ENCODE measurements around the gene PRIMA1. TPM values are rescaled to one million over a fixed set of nuclear protein-coding genes. Genes with fewer than 3 reads are reported as not detected.

Gene PRIMA1
- total RNA-seq, 3 donors from 2014 or later, result 1.6 to 46.4 (median 3.0) TPM

DNA sequence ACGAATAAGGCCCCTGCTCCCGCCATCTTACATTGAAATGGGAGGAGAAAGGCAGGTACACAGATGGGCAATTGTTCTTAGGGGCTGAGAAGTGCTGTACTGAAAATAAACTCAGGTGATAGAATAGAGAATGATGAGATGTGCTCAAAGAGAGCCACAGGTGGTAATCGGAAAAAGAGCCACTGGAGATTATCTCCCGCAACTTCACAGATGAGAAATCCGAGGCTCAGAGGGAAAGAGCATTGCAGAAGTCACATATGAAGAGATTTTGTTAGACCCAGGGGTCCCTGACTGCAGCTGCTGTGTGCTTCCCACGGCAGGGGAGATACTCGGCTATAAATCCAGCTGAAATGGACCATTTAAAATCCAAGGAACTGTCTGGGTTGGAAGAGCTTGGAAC lies 73.7 kb downstream of the PRIMA1 start:
- H3K9me3 ChIP-seq, result no peaks in the 10 kb centered on the region
- no peak for DNase-seq
- H3K4me3 ChIP-seq, result no peak overlapping the region
- no peaks in the 10 kb centered on the region for H3K4me1 ChIP-seq (ENCODE audit: low read depth)
- ATAC-seq, result no peak
- TF ChIP-seq, protein P1, sequence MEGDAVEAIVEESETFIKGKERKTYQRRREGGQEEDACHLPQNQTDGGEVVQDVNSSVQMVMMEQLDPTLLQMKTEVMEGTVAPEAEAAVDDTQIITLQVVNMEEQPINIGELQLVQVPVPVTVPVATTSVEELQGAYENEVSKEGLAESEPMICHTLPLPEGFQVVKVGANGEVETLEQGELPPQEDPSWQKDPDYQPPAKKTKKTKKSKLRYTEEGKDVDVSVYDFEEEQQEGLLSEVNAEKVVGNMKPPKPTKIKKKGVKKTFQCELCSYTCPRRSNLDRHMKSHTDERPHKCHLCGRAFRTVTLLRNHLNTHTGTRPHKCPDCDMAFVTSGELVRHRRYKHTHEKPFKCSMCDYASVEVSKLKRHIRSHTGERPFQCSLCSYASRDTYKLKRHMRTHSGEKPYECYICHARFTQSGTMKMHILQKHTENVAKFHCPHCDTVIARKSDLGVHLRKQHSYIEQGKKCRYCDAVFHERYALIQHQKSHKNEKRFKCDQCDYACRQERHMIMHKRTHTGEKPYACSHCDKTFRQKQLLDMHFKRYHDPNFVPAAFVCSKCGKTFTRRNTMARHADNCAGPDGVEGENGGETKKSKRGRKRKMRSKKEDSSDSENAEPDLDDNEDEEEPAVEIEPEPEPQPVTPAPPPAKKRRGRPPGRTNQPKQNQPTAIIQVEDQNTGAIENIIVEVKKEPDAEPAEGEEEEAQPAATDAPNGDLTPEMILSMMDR (IDR thresholded peaks at IDR 0.05), result no peak
- intact Hi-C loops (cut with DNase I, micrococcal nuclease), result no loop called here
- no peaks in the 10 kb centered on the region for H3K36me3 ChIP-seq (ENCODE audit: low read depth)

DNA sequence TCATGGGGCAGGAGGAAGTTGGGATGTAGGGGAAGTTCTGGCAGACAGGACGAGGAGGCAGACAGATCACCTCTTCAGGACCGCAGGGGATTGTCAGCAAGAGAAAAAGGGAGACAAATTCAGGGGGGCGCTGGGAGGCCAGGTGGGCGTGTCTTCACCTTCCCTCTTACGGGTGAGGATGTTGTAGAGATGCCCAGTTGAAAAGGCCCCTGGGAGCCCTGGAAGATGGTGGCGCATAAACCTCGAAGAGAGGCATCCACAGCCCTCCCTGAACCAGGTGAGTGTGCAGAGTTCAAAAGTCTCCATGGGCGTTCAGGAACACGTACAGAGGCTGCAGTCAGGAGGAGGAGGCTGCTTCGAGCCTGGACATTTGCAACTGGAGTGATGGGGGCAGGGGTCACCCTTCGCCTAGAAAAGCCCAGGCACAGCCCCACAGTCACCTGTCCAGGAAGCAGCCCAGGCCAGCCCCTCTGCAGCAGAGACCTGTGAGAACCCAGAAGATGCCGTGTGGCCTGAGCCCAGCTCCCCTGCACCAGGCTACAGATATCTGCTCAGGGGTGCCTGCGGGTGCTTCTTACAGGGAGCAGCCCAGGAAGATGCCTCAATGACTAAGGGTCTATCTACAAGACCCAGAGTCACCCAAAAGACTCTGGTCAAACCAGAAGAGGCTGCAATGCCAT lies 74.4 kb downstream of the PRIMA1 start:
- Histone ChIP-seq H3K4me3 (no peak overlapping the region), H3K4me1 (ENCODE audit: low read depth) (no peaks in the 10 kb centered on the region), H3K36me3 (ENCODE audit: low read depth) (no peaks in the 10 kb centered on the region), H3K9me3 (no peaks in the 10 kb centered on the region)
- intact Hi-C loops (cut with DNase I, micrococcal nuclease), result no loop called here
- DNase-seq (no peak), ATAC-seq (no peak)
- TF ChIP-seq, protein P1 (IDR thresholded peaks at IDR 0.05), result no peak

DNA sequence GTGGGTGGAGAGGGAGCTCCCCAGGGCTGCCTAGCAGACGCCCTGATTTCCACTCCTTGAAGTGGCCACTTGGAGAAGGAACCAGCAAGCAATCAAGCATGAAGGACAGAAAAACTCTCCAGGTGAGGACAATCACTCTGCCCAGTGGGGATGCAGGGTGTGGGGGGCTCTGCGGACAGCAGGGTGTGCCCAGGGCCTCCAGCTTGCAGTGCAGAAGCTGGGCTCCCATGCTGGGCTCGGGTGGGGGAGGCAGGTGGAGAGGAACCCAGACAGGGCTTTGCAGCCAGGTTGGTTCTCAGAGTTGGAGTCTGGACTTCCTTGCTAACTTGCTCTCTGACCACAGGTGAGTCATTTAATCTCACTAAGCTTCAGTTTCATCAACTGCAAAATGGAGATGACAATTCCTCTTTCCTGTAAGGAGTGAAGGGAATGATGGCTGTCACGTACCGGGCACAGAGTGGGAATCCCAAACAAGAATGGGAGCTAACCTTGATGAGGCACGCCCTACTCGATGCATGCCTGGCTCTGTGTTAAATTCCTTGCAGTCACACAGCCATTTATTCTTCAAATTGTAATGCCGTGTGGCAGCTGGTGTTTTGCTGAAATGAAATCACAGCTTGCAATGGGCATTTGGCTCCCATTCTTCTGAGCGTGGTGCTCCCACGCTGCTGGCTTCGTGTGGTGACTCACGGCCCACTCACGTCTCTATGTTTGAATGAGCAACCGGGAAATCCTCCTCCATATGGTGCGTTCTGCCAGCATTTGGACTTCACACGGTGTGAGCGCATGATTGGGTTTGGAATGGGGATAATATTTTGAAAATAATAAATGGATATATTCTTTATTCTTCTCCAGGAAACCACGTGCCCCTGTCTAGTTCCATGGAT lies 75.2 kb downstream of the PRIMA1 start:
- H3K9me3 ChIP-seq, result no peaks in the 10 kb centered on the region
- no peaks in the 10 kb centered on the region for H3K36me3 ChIP-seq (ENCODE audit: low read depth)
- ATAC-seq (no peak), DNase-seq (no peak)
- TF ChIP-seq, protein P1 (IDR thresholded peaks at IDR 0.05), result no peak
- no peak overlapping the region for H3K4me3 ChIP-seq
- intact Hi-C loops (cut with DNase I, micrococcal nuclease), result no loop called here
- H3K4me1 ChIP-seq (ENCODE audit: low read depth), result no peaks in the 10 kb centered on the region

DNA sequence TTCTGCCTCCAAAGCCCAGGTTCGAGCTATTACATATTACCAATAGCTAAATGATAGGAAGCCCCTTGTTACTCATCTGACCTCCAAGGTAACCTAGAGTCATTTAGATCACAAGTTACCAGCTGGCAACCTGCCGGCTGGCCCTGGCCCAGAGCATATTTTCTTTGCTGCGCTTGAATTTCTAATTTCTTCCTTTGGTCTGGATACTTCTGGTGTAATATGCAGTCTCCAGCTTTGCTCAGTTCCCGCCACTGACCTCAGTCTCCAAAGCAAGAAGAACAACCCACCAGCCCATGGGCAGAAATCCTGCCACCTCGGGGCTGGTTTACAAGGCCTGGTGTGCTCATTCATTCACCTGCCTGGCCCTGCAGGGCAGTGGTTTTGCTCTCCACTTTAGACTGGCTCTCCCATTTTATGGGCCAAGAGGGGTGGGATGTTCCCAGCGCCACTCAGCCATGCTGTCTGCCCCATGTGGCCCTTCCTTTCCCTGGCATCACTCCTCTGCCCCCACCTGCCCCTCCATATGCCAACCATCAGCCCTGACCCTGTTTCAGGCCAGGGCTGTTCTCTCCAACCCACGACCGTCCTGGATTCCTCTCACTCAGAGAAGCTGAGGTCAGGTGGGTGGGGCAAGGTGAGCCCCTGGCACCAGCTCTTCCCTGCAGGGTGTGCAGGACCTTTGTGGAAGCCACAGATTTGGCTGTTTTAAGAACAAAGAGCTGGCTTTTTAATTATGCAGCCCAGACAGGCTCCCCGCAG lies 76.0 kb downstream of the PRIMA1 start:
- TF ChIP-seq, protein P1 (IDR thresholded peaks at IDR 0.05), result no peak
- H3K4me3 ChIP-seq, result no peak overlapping the region
- intact Hi-C loops (cut with DNase I, micrococcal nuclease), result no loop called here
- no peak for ATAC-seq
- no peaks in the 10 kb centered on the region for H3K9me3 ChIP-seq
- no peak for DNase-seq
- no peaks in the 10 kb centered on the region for H3K4me1 ChIP-seq (ENCODE audit: low read depth)
- no peaks in the 10 kb centered on the region for H3K36me3 ChIP-seq (ENCODE audit: low read depth)

DNA sequence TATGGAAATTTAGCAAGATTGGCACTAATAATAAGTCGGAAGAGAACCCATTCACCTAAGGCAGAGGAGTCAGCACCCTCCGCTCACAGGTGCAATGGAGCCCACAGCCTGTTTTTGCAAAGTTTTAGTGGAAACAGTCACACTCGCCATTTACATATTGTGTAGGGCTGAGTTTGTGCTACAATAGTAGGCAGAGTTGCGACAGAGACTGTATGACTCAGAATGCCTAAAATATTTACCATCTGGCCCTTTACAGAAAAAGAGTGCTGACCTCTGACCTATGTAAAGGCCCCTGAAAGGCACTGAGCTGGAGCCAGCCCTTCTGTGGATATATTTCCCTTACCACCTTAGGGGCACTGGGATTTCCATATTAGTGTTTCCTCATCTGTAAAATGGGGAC lies 79.0 kb downstream of the PRIMA1 start:
- TF ChIP-seq, protein P1 (IDR thresholded peaks at IDR 0.05), result no peak
- Histone ChIP-seq H3K9me3 (no peaks in the 10 kb centered on the region), H3K4me3 (no peak overlapping the region), H3K4me1 (ENCODE audit: low read depth) (no peaks in the 10 kb centered on the region), H3K36me3 (ENCODE audit: low read depth) (no peaks in the 10 kb centered on the region)
- intact Hi-C loops (cut with DNase I, micrococcal nuclease), result no loop called here
- ATAC-seq (no peak), DNase-seq (no peak)

Measured in mucosa of descending colon (tissue), 3 donors.